Activated effector memory CD4-positive, alpha-beta T cell treated with Interleukin-2 at 50 U/mL for 16 hours (primary cell): Measurements from ENCODE around the gene RETSAT.

Source experiments
- DNase-seq: peaks from one replicate; pipeline ENCODE4 v3.0.0-alpha.2; 2020

The RETSAT gene

GRCh38 chr2:85303780-85304531 is 50.4 kb downstream of the RETSAT start:
- no peak for DNase-seq

- no peak for DNase-seq
These were observed 52.2 kb downstream of the RETSAT start for GRCh38 chr2:85302121-85302520.
